ENCODE data around the gene COG4. TPM values are rescaled to one million over a fixed set of nuclear protein-coding genes. Genes with fewer than 3 reads are reported as not detected.

Gene COG4
- polyA plus RNA-seq, 3 donors: 37.6 to 40.6 (median 40.1) TPM

- no peaks in the 10 kb centered on the region for H3K9me3 Mint-ChIP-seq
- WGBS (ENCODE audit: insufficient coverage): 95% methylated on average over 7 of the region's 7 CpGs
- Histone ChIP-seq H3K4me1 (ENCODE audit: control insufficient read depth in 1 of 2, insufficient read depth in 2 of 2, low read length in 2 of 2) (peaks cover 16 to 18% of the 10 kb centered on the region in 2 donors), H3K36me3 (replicated peaks in 1 of 2; ENCODE audit: control insufficient read depth in 1 of 2, insufficient read depth in 2 of 2, low read length in 2 of 2) (no peaks in the 10 kb centered on the region), H3K4me2 (replicated peaks; ENCODE audit: extremely low read depth, low read length, poor library complexity, severe bottlenecking) (no peak overlapping the region), H3K27me3 (ENCODE audit: control insufficient read depth in 2 of 2, insufficient read depth in 2 of 2, low read length in 2 of 2) (no peaks in the 10 kb centered on the region), H2AFZ (ENCODE audit: insufficient read depth, low read depth, low read length, poor library complexity, severe bottlenecking) (no peak overlapping the region), H3K4me3 (replicated peaks in 1 of 3; ENCODE audit: low read depth in 2 of 3, low read length in 3 of 3) (no peak overlapping the region), H3K79me2 (ENCODE audit: insufficient read depth, low read length) (peaks cover 11% of the 10 kb centered on the region), H3K9ac (ENCODE audit: insufficient read depth, low read length, poor library complexity, severe bottlenecking) (no peak overlapping the region), H3K9me3 (replicated peaks in 1 of 2; ENCODE audit: control insufficient read depth in 1 of 2, insufficient read depth in 1 of 2, low read length in 2 of 2) (no peaks in the 10 kb centered on the region), H4K20me1 (ENCODE audit: insufficient read depth, low read length) (peaks cover 9% of the 10 kb centered on the region), H3K27ac (ENCODE audit: low read depth in 1 of 2, low read length in 2 of 2) (no peak overlapping the region)
- peaks cover 4 to 11% (median 8%) of the 10 kb centered on the region in 3 donors for H3K27me3 Mint-ChIP-seq (ENCODE audit: low read depth in 3 of 3)
- no peak overlapping the region for H3K27ac Mint-ChIP-seq
- H3K36me3 Mint-ChIP-seq: no peaks in the 10 kb centered on the region
- TF ChIP-seq CTCF (IDR thresholded peaks at IDR 0.05): no peak
- H3K4me1 Mint-ChIP-seq: peaks cover 22% of the 10 kb centered on the region
- no peak overlapping the region for H3K4me3 Mint-ChIP-seq
- intact Hi-C loops (cut with micrococcal nuclease): no loop called here
- no peak for DNase-seq
Observed at GRCh38 chr16:70442344-70442743, 81.0 kb downstream of the COG4 start.

GRCh38 chr16:70441406-70441990, 81.9 kb downstream of the COG4 start:
- Mint-ChIP-seq H3K4me3 (peak overlapping the region in 1 of 2 donors; percentile 37), H3K4me1 (peaks cover 31% of the 10 kb centered on the region), H3K9me3 (no peaks in the 10 kb centered on the region), H3K36me3 (no peaks in the 10 kb centered on the region), H3K27ac (no peak overlapping the region), H3K27me3 (ENCODE audit: low read depth in 3 of 3) (peaks cover 4 to 11% (median 6%) of the 10 kb centered on the region in 3 donors)
- Histone ChIP-seq H3K9me3 (replicated peaks in 1 of 2; ENCODE audit: control insufficient read depth in 1 of 2, insufficient read depth in 1 of 2, low read length in 2 of 2) (no peaks in the 10 kb centered on the region), H3K4me2 (replicated peaks; ENCODE audit: extremely low read depth, low read length, poor library complexity, severe bottlenecking) (no peak overlapping the region), H3K36me3 (replicated peaks in 1 of 2; ENCODE audit: control insufficient read depth in 1 of 2, insufficient read depth in 2 of 2, low read length in 2 of 2) (no peaks in the 10 kb centered on the region), H2AFZ (ENCODE audit: insufficient read depth, low read depth, low read length, poor library complexity, severe bottlenecking) (no peak overlapping the region), H3K27me3 (ENCODE audit: control insufficient read depth in 2 of 2, insufficient read depth in 2 of 2, low read length in 2 of 2) (no peaks in the 10 kb centered on the region), H3K4me1 (ENCODE audit: control insufficient read depth in 1 of 2, insufficient read depth in 2 of 2, low read length in 2 of 2) (peaks cover 19 to 26% of the 10 kb centered on the region in 2 donors), H3K9ac (ENCODE audit: insufficient read depth, low read length, poor library complexity, severe bottlenecking) (no peak overlapping the region), H3K27ac (ENCODE audit: low read depth in 1 of 2, low read length in 2 of 2) (no peak overlapping the region), H3K4me3 (replicated peaks in 1 of 3; ENCODE audit: low read depth in 2 of 3, low read length in 3 of 3) (no peak overlapping the region), H4K20me1 (ENCODE audit: insufficient read depth, low read length) (peaks cover 16% of the 10 kb centered on the region), H3K79me2 (ENCODE audit: insufficient read depth, low read length) (peaks cover 19% of the 10 kb centered on the region)
- WGBS (ENCODE audit: insufficient coverage): 94% methylated on average over 4 of the region's 8 CpGs
- intact Hi-C loops (cut with micrococcal nuclease): no loop called here
- DNase-seq: no peak
- TF ChIP-seq CTCF (IDR thresholded peaks at IDR 0.05): no peak
